Naive B cell (primary cell): ENCODE results near the gene DBR1. TPM values are rescaled to one million over a fixed set of nuclear protein-coding genes. Genes with fewer than 3 reads are reported as not detected.
A peak's percentile ranks its signal among the peaks of the same experiment; 100 is the strongest.

Experiments used
- ATAC-seq, 2 donors: fragments of 150-1000 bp; cut with Tn5 transposase; 2 replicates each; pipeline ENCODE4 v1.10.0; 2021; ENCODE audit warnings: low read depth in 2 of 2, mild to moderate bottlenecking in 2 of 2, moderate library complexity in 2 of 2
- DNase-seq: peaks from one replicate; pipeline ENCODE4 v3.0.0; 2022
- H3K27ac Mint-ChIP-seq, 6 donors: one replicate each; pipeline ENCODE4 v1.8.0; 2020 to 2022; ENCODE audit warnings: mild to moderate bottlenecking in 6 of 6, mixed read lengths in 6 of 6, moderate library complexity in 5 of 6, inconsistent platforms in 2 of 6
- H3K27me3 Mint-ChIP-seq, 3 donors: one replicate each; pipeline ENCODE4 v1.8.0; 2021 to 2022; ENCODE audit warnings: mixed read lengths in 3 of 3, mild to moderate bottlenecking in 1 of 3
- H3K36me3 Mint-ChIP-seq, 2 donors: one replicate each; pipeline ENCODE4 v1.8.0; 2020 to 2022; ENCODE audit warnings: mixed read lengths in 2 of 2, inconsistent platforms in 1 of 2, mild to moderate bottlenecking in 1 of 2
- H3K4me1 Mint-ChIP-seq, 3 donors: one replicate each; pipeline ENCODE4 v1.8.0; 2020 to 2022; ENCODE audit warnings: mixed read lengths in 3 of 3, inconsistent platforms in 1 of 3, mild to moderate bottlenecking in 1 of 3, moderate library complexity in 1 of 3
- H3K4me3 Mint-ChIP-seq, 8 donors: one replicate each; pipeline ENCODE4 v1.8.0; 2020 to 2022; ENCODE audit warnings: mild to moderate bottlenecking in 8 of 8, mixed read lengths in 8 of 8, moderate library complexity in 8 of 8, inconsistent platforms in 2 of 8
- H3K9me3 Mint-ChIP-seq, 7 donors: one replicate each; pipeline ENCODE4 v1.8.0; 2020 to 2022; ENCODE audit warnings: mixed read lengths in 7 of 7, mild to moderate bottlenecking in 5 of 7, inconsistent platforms in 2 of 7, moderate library complexity in 1 of 7
- polyA plus RNA-seq, 6 donors: library from polyadenylated mRNA; unstranded; fragments of 300-500 nt; fragmentation: Illumina TruSeq; gene quantifications; one replicate each; pipeline ENCODE4 v1.2.3, GENCODE V29; 2021; ENCODE audit warnings: low read depth in 6 of 6

Gene DBR1
- polyA plus RNA-seq, 6 donors from 2014 or later = 7.6 to 14.3 (median 11.9) TPM; not detected in 1

- DNase-seq (no peak), ATAC-seq (no peak)
- peak overlapping the region in 1 of 6 donors; percentile 60 for H3K27ac Mint-ChIP-seq
- no peaks in the 10 kb centered on the region for H3K36me3 Mint-ChIP-seq
- H3K27me3 Mint-ChIP-seq = no peaks in the 10 kb centered on the region
- no peaks in the 10 kb centered on the region for H3K9me3 Mint-ChIP-seq
- peaks cover 40 to 52% (median 52%) of the 10 kb centered on the region in 3 donors for H3K4me1 Mint-ChIP-seq
- H3K4me3 Mint-ChIP-seq = no peak overlapping the region
These were observed 25.7 kb upstream of the DBR1 start for GRCh38 chr3:138200424-138200823.

- H3K4me1 Mint-ChIP-seq = peaks cover 37 to 47% (median 46%) of the 10 kb centered on the region in 3 donors
- no peaks in the 10 kb centered on the region for H3K36me3 Mint-ChIP-seq
- H3K4me3 Mint-ChIP-seq = no peak overlapping the region
- no peaks in the 10 kb centered on the region for H3K9me3 Mint-ChIP-seq
- no peaks in the 10 kb centered on the region for H3K27me3 Mint-ChIP-seq
- no peak overlapping the region for H3K27ac Mint-ChIP-seq
- DNase-seq (no peak), ATAC-seq (no peak)
These were observed 25.1 kb upstream of the DBR1 start for GRCh38 chr3:138199851-138200250.

- ATAC-seq = no peak
- Mint-ChIP-seq H3K9me3 (no peaks in the 10 kb centered on the region), H3K36me3 (no peaks in the 10 kb centered on the region), H3K4me1 (peaks cover 26 to 32% (median 28%) of the 10 kb centered on the region in 3 donors), H3K27ac (peak overlapping the region in 1 of 6 donors; percentile 4), H3K4me3 (no peak overlapping the region), H3K27me3 (no peaks in the 10 kb centered on the region)
- DNase-seq = no peak
These were observed 22.8 kb upstream of the DBR1 start for GRCh38 chr3:138197524-138197923.

- H3K4me3 Mint-ChIP-seq = no peak overlapping the region
- H3K36me3 Mint-ChIP-seq = no peaks in the 10 kb centered on the region
- DNase-seq = no peak
- no peak overlapping the region for H3K27ac Mint-ChIP-seq
- no peaks in the 10 kb centered on the region for H3K9me3 Mint-ChIP-seq
- no peaks in the 10 kb centered on the region for H3K27me3 Mint-ChIP-seq
- peaks cover 26 to 32% (median 28%) of the 10 kb centered on the region in 3 donors for H3K4me1 Mint-ChIP-seq
- no peak for ATAC-seq
These were observed 22.3 kb upstream of the DBR1 start for GRCh38 chr3:138197058-138197457.

GRCh38 chr3:138196023-138196422, 21.3 kb upstream of the DBR1 start:
- no peaks in the 10 kb centered on the region for H3K36me3 Mint-ChIP-seq
- H3K9me3 Mint-ChIP-seq = no peaks in the 10 kb centered on the region
- ATAC-seq (no peak), DNase-seq (no peak)
- H3K27ac Mint-ChIP-seq = no peak overlapping the region
- no peak overlapping the region for H3K4me3 Mint-ChIP-seq
- peaks cover 26 to 30% (median 28%) of the 10 kb centered on the region in 3 donors for H3K4me1 Mint-ChIP-seq
- no peaks in the 10 kb centered on the region for H3K27me3 Mint-ChIP-seq

- Mint-ChIP-seq H3K27me3 (no peaks in the 10 kb centered on the region), H3K36me3 (no peaks in the 10 kb centered on the region), H3K27ac (no peak overlapping the region), H3K4me3 (no peak overlapping the region), H3K9me3 (no peaks in the 10 kb centered on the region), H3K4me1 (peaks cover 29 to 33% (median 29%) of the 10 kb centered on the region in 3 donors)
- DNase-seq (no peak), ATAC-seq (no peak)
These were observed 20.8 kb upstream of the DBR1 start for GRCh38 chr3:138195481-138195880.

GRCh38 chr3:138188013-138188730, 13.5 kb upstream of the DBR1 start:
- Mint-ChIP-seq H3K4me3 (peak overlapping the region; percentile 91 to 98 (median 97)), H3K27me3 (peaks cover 8 to 12% (median 10%) of the 10 kb centered on the region in 3 donors), H3K4me1 (peaks cover 31 to 44% (median 36%) of the 10 kb centered on the region in 3 donors), H3K27ac (peak overlapping the region; percentile 39 to 98 (median 94)), H3K9me3 (no peaks in the 10 kb centered on the region), H3K36me3 (peaks cover 0 to 5% of the 10 kb centered on the region in 2 donors)
- ATAC-seq (peak in 1 of 2 donors; percentile 17), DNase-seq (no peak)

- no peaks in the 10 kb centered on the region for H3K9me3 Mint-ChIP-seq
- H3K4me1 Mint-ChIP-seq = peaks cover 31 to 44% (median 32%) of the 10 kb centered on the region in 3 donors
- H3K27me3 Mint-ChIP-seq = peaks cover 8 to 12% (median 10%) of the 10 kb centered on the region in 3 donors
- peaks cover 0 to 5% of the 10 kb centered on the region in 2 donors for H3K36me3 Mint-ChIP-seq
- H3K27ac Mint-ChIP-seq = peak within 1 kb of the TSS; percentile 81 to 98 (median 96)
- peak; percentile 61 to 62 for ATAC-seq
- H3K4me3 Mint-ChIP-seq = peak within 1 kb of the TSS; percentile 91 to 98 (median 97)
- no peak for DNase-seq
These were observed 12.7 kb upstream of the DBR1 start, which contains the start of gene ARMC8 for GRCh38 chr3:138187296-138188012. TSS of gene ARMC8 (plus strand) at chr3:138187301. CDS start at chr3:138187555, 254 bp downstream.

GRCh38 chr3:138186803-138187295, 12.1 kb upstream of the DBR1 start:
- peak overlapping the region; percentile 91 to 98 (median 97) for H3K4me3 Mint-ChIP-seq
- H3K27ac Mint-ChIP-seq = peak overlapping the region; percentile 81 to 98 (median 96)
- H3K4me1 Mint-ChIP-seq = peaks cover 31 to 44% (median 32%) of the 10 kb centered on the region in 3 donors
- DNase-seq (peak; percentile 85), ATAC-seq (peak; percentile 88 to 90)
- H3K9me3 Mint-ChIP-seq = no peaks in the 10 kb centered on the region
- H3K36me3 Mint-ChIP-seq = peaks cover 0 to 5% of the 10 kb centered on the region in 2 donors
- H3K27me3 Mint-ChIP-seq = peaks cover 8 to 12% (median 10%) of the 10 kb centered on the region in 3 donors

- H3K36me3 Mint-ChIP-seq = peaks cover 0 to 5% of the 10 kb centered on the region in 2 donors
- H3K9me3 Mint-ChIP-seq = no peaks in the 10 kb centered on the region
- H3K4me3 Mint-ChIP-seq = peak overlapping the region; percentile 42 to 98 (median 97)
- peaks cover 26 to 39% (median 28%) of the 10 kb centered on the region in 3 donors for H3K4me1 Mint-ChIP-seq
- peaks cover 8 to 12% (median 10%) of the 10 kb centered on the region in 3 donors for H3K27me3 Mint-ChIP-seq
- DNase-seq (no peak), ATAC-seq (no peak)
- peak overlapping the region in 1 of 6 donors; percentile 59 for H3K27ac Mint-ChIP-seq
These were observed 11.5 kb upstream of the DBR1 start for GRCh38 chr3:138186221-138186620.

GRCh38 chr3:138184994-138185393, 10.3 kb upstream of the DBR1 start:
- Mint-ChIP-seq H3K27ac (no peak overlapping the region), H3K36me3 (peaks cover 0 to 5% of the 10 kb centered on the region in 2 donors), H3K4me1 (peaks cover 17 to 31% (median 22%) of the 10 kb centered on the region in 3 donors), H3K9me3 (no peaks in the 10 kb centered on the region), H3K27me3 (peaks cover 8 to 20% (median 12%) of the 10 kb centered on the region in 3 donors), H3K4me3 (peak overlapping the region in 1 of 8 donors; percentile 95)
- DNase-seq = no peak
- ATAC-seq = no peak

- peaks cover 8 to 20% (median 17%) of the 10 kb centered on the region in 3 donors for H3K27me3 Mint-ChIP-seq
These were observed 5.8 kb upstream of the DBR1 start for GRCh38 chr3:138180375-138181029.

More at GRCh38 chr3:138180375-138181029, 5.8 kb upstream of the DBR1 start:
- no peaks in the 10 kb centered on the region for H3K9me3 Mint-ChIP-seq
- ATAC-seq (peak; percentile 61 to 64), DNase-seq (no peak)
- no peak overlapping the region for H3K27ac Mint-ChIP-seq
- H3K4me1 Mint-ChIP-seq = no peaks in the 10 kb centered on the region
- no peaks in the 10 kb centered on the region for H3K36me3 Mint-ChIP-seq
- peak overlapping the region in 1 of 8 donors; percentile 36 for H3K4me3 Mint-ChIP-seq
